ENCODE measurements around the gene HOXD9. TPM values are rescaled to one million over a fixed set of nuclear protein-coding genes. Genes with fewer than 3 reads are reported as not detected.

Gene HOXD9
- total RNA-seq, 1 experiment from 2014 or later = 3.6 TPM

DNA sequence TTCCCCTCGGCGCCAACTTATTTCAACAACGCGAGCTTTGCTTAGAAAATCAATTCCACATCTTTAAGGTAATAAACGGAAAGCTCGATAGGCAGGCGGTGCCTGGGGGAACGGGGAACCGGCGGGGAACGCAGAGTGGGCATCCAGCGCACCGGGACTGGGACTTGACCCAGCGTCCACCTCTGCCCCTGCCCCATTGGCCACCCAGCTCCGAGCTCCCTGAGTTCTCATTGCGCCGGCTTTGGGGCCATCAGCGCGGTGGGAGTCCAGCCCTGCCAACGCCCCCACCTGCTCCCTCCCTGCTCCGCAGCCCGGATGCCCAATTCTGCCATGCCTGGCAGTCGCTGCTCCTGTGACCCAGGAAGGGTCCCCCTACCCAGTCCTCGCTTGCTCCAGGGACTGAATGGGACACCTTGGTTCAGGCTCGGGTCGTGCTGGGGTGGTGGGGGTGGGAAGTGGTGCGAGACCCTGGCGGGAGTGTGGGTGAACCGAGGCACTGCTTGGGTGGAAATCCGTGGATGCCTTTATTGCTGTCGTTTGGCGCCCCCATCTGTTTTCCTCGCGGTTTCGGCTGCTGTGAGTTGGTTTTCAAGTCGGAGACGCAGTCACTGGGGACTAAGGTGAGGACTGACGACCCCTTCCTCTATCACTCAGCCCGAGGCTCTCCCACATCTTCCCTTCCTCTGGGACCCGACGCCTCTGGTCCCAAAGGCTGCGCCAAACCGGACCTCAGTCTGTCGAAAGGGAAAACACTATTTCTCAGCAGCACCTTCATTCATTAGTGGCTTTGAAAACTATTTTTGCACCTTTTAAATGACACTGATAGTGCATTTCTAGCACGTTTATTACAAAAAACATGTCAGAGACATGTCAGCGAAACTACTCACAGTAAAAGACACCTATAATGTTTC lies 36.4 kb upstream of the HOXD9 start:
- no peak for DNase-seq (ENCODE audit: low spot score)

DNA sequence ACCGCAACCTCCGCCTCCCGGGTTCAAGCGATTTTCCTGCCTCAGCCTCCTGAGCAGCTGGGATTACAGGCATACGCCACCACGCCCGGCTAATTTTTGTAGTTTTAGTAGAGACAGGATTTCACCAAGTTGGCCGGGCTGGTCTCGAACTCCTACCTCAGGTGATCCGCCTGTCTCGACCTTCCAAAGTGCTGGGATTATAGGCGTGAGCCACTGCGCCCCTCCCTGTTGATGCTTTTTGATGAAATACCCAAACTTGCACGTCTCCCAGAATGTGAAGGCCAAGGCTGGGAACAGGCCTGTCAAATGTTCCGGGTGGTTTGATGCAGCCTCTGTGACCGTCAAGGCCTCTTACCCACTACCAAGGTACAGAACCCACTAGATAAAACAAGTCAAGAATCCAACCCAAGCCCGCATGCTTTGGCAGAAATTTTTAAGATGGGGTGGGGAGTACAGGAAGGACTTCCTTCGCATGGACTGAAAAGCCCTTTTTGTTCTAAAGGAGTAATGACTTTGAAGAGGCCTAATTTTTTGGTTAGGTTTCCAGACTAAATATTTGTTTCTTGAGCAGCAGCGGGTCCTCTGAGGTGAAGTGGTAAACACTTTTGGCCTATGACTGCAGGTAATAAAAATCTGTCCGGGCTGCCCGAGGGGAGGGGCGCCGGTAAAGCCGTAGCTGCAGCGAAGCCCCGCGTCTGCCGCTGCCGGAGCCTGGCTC lies 35.0 kb upstream of the HOXD9 start:
- DNase-seq (ENCODE audit: low spot score) = no peak

DNA sequence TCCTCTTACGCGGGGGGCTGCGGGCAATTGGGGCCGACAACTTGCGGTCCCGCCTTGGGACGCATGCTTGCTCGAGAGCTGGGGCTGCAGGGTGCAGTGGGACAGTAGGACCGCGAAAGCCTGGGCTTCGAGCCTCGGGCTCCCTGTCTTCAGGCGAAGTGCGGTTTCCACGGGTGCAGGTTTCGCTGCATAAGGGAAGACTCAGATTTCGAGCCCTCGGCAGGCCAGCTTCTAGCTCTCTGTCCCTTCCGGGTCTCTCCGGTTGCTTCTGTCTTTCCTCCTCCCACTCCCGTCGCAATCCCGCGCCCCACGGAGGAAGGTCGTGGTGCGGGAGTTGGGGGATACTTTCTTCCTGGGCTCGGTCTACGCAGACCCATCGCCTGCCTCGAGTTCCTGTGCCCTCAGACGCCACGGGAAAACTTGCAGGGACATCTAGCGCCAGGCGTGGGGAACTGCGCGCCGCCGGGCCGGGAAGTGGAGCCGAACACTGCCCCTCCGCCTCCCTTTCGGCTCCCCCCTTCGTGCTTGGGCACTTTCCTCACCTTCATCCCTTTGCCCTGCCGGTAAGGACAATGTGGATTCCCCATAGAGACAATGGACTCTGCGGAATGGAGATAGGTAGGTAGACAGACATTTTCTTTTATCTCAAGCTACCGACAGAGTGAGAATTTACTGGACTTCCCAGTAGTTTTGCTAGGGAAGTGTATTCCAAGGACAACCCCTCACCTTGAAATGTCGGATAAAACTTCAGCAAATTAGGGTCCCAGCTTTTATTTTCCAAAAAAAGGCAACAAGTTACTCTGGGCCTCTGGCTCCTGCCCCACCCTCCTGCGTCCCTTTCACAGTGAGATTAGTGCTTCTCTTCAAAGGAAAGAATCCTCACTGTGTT lies 34.2 kb upstream of the HOXD9 start:
- no peak for DNase-seq (ENCODE audit: low spot score)

DNA sequence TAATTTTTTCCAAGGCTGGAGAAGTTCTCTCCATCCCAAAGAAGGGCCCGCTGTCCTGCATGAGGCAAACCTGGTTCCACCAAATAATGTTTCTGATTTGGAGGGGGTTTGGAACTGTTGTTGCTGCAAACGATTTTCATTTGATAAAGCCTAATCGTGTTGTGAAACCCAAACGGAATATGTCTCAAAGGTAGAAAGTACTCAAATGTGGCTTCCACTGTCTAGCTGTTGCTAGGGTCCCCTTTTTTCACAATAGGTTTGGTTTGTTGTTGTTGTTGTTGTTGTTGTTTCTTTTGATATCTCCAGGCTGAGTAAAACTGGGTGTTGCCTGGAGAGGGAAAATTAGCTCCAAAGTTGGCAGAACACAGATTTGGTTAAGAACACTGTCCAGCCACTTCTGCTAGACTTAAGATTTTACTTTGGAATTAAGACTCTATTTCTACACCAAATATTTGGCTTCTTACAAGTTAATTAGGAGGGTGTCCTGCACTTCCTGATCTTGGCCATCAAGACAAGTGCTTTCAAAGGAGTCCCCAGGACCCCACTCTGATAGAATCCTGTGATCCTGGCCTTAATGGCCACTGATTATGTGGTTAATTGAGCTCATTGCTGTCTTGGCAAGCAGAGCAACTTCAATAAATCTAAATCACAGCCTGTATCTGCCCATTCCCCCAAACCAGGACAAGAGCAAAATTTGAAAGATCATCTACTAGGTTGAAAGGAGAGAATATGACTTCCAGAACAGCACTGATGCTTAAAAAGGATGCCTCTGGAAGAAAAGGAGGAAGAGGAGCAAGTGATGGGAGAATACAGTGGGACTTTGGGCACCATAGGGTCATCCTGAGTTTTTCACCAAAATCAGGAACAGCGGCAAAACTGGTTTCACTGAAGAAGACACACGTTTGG lies 33.3 kb upstream of the HOXD9 start:
- DNase-seq (ENCODE audit: low spot score) = no peak

DNA sequence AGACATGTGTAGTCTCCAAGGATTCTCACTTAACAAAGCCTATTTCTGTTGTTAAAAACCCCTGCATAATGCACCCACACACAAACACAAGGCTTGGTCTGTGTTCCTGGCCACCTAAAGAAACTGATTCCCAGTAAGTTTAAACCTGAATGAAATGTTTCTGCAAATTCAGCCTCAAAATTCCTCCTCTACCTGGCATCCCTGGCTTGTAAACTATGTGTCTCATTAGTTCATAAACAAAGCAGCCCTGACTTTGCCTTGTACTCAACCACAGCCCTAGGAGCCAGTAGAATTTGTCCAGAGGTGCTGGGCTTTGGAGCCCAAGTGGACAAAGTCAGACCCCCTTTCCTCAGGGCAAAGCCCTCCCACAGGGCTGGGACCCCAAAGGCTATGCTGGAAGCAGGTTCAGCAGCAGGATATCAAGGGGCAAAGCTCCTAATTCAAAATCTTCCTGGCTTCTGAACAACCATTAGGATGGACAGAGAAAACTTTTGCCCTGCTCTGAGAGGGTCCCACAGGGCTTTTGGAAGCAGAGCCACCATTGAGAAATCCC lies 32.6 kb upstream of the HOXD9 start:
- no peak for DNase-seq (ENCODE audit: low spot score)

DNA sequence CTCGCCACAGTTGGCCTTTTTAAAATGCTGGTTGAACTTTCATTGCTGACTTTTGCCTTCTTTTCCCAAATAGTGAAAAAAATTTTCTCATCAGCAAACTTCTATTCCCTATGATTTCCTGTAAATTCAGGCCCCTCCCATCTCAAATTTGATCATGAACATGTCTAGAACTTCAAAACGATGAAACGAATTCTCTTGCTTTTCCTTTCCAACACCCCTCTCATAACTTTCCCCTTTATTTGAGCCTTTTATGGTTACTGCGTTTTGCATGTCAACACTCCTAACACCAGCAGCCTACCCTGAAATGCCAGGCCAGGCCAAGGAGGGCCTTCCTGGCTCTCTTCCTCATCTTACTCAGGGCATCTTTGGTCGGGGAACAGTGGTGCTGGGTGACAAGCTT lies 31.7 kb upstream of the HOXD9 start:
- DNase-seq (ENCODE audit: low spot score) = no peak

DNA sequence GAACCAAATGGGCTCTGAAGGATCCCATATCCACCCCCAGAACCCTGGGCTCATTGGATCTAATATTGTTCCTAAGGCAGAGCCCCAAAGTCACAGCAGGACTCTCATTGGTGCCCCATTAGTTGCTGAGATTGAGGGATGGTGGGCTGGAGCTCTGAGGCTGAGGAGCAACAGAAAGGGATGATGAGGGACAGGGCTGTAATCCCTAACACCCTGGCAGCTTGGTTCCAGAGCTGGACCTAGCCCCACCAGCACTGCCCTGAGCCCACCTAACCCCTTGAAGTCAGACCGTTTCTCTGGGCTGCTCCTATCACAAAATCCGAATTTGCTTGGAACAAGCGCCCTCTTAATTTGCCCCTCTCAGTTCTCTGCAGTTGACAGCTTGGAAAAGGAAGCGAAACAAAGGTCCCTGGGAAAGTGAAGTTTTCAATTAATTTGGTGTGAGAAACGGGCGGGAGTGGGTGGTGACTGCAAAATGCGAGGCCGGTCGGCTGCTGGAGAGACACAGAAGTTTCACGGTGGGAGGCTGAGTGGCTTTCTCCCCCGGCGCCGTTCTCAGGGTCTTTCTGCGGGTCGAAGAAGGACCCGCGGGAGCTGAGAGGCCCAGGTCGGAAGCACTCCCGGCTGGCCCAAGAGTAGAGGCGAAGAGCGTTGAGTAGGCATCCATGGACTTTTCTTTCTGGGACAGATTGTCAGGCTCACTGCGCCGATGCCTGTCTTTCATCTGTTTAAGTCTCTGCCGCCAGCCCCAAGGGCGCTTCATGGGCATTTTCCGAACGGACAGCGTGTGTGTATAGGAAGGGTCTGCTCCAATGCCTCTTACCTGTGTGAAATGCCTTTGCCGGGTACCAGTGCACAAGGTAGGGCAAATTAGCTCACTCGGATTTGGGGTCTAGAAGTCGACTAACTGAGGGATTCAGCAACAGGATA lies 30.9 kb upstream of the HOXD9 start:
- no peak for DNase-seq (ENCODE audit: low spot score)

DNA sequence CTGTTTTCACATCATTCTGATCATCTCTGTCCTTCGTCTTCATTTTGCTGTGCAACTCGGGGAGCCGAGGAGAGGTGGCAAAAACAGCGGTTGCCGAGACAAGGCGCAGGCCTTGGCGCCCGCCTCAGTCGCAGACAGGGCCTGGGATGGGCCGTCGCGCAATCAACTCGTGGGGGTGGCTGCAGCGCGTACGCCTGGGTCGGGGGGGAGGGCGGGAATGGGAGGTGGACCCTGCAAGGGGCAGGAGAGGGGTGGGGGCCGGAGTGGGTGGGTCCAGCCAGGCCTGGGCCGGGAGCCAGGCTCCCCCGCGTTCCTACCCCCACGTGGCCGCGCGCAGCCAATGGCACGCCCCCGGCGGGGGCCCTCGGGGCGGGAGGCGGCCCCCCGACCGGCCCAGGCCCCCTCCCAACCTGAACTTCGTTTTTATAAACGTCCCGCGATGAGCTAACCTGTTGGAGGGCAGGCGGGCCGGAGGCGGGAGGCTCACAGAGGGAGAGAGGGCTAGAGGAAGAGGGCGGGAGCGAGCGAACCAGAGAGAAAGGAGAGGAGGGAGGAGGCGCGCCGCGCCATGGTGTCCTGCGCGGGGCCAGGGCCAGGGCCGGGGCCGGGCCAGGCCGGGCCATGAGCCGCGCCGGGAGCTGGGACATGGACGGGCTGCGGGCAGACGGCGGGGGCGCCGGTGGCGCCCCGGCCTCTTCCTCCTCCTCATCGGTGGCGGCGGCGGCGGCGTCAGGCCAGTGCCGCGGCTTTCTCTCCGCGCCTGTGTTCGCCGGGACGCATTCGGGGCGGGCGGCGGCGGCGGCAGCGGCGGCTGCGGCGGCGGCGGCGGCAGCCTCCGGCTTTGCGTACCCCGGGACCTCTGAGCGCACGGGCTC lies 30.0 kb upstream of the HOXD9 start, which contains the start of gene HOXD13:
HOXD13 (plus strand) TSS at position 452 of the 875 bp plus-strand sequence; CDS start at position 622, 170 bp downstream.
- DNase-seq (ENCODE audit: low spot score) = no peak

DNA sequence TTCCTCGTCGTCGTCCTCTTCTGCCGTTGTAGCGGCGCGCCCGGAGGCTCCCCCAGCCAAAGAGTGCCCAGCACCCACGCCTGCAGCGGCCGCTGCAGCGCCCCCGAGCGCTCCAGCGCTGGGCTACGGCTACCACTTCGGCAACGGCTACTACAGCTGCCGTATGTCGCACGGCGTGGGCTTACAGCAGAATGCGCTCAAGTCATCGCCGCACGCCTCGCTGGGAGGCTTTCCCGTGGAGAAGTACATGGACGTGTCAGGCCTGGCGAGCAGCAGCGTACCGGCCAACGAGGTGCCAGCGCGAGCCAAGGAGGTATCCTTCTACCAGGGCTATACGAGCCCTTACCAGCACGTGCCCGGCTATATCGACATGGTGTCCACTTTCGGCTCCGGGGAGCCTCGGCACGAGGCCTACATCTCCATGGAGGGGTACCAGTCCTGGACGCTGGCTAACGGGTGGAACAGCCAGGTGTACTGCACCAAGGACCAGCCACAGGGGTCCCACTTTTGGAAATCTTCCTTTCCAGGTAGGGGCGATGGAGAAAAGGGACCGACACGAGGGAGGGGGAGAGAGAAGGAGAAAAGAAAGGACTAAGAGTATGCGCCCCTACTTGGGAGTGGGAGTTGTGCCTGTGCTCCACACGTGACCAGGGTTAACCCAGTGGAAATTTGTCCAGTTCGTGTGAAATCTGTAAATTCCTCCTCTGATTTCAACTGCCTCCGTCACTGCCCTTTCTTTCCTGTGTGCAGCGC lies 29.2 kb upstream of the HOXD9 start:
- no peak for DNase-seq (ENCODE audit: low spot score)

DNA sequence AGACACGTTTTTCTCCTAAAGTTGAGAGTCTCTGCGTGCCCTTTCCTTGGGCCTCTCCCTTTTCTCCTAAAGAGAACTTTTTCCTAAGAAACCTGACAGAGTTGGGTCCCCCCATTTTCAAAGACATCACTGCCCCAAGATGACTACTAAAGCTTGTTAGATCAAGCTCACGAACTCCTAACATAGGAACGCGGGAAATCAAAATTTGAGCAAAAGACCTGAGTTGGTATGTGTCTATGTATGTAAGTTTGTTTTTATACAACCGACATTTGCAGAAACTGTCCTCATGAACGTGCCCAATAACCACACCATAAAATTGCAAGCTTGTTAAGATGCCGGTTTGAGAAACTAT lies 28.6 kb upstream of the HOXD9 start:
- no peak for DNase-seq (ENCODE audit: low spot score)

DNA sequence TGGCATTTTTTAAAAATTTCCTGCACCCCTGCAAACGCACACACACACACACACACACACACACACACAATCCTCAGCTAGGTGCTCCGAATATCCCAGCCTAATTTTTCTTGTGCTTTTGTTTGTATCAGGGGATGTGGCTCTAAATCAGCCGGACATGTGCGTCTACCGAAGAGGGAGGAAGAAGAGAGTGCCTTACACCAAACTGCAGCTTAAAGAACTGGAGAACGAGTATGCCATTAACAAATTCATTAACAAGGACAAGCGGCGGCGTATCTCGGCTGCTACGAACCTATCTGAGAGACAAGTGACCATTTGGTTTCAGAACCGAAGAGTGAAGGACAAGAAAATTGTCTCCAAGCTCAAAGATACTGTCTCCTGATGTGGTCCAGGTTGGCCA lies 28.2 kb upstream of the HOXD9 start:
- DNase-seq (ENCODE audit: low spot score) = no peak

DNA sequence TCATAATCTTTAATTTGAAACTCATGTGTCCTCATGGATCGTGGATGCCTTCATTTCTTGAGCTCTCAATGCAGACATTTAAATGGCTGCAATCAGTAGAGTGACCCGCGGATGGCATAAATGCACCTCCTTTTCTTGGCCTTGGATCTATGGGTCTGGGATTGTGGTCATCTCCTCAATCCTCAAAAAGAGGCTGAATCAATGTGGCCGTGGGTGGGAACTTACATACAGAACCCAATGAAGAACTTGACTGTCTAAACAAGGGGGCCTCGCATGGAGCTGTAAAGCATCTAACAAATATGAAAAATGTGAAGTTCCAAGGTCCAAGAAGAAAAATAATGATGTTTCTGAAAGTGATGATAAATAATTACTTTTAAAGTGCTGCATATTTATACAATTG lies 27.1 kb upstream of the HOXD9 start:
- no peak for DNase-seq (ENCODE audit: low spot score)

DNA sequence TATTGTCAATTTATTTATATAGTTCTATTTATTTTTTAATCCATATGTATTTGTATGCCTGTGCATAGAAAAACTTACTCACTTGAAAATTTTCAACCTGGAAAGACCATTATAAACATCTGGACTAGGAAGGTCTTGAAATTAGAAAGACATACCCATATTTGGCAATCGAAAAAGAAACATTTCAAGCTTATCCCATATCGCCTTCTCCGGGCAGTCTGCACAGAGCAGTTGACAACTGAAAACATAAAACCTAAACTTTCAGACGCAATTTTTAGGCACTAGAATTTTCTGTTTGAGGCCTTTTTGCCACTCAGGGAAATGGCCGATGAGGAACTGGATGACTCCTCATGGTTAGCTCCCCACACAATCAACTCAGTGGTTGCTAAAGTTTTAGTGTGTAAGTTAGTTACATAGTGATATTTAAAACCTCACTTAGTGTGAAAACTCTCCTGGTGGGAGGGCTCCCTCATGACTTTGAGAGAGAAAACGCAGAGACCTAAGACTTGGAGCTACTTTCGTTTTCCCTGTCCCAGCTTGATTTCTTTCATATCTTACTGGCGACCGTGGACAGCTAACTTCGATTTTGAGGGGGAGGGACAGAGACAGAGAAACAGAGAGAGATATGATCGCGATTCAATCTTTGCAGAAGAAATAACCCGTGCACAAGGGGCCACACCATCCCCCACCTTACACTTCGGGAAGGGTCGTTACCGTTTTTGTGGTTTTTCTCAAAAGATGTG lies 26.1 kb upstream of the HOXD9 start:
- DNase-seq (ENCODE audit: low spot score) = peak; percentile 49

DNA sequence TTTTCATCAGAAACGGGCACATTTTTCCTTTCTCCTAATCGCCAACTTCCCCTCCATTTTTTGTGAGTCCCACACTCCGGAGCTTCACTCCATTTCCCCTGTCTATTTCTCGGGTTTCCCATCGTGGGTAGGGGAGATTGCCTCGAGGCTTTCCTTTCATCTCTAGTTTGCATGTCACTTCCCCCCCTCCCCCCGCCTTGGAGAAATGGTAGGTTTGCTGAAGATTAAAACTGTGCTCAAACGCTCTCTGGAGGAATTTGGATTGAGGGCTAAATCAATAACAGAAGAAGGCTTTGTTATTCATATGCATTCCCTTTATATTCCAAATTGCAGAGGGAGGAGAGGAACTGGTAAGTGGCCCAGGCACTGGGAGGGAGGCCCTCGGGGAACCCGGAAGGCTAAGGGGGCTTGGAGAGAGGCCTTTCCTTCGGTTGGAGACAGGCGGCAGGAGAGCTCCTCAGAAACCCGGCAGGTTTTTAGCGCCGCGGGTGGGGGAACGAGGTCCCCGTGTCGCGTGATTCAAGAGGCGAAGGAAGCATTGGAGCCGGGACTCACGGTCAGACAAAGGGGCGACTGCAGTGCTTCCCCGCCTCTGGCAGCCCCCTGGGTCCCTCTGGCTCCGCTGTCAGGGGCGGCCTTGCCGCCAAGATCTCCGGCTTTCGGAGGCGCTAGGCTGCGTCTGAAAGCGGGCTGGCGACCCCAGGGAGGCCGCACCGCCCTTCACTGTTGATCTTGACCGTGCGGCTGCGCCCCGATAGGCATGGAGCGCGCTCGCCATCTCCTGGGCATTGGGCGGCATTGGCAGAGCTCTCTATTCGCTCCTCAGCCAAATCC lies 25.3 kb upstream of the HOXD9 start:
- peak; percentile 83 for DNase-seq (ENCODE audit: low spot score)

DNA sequence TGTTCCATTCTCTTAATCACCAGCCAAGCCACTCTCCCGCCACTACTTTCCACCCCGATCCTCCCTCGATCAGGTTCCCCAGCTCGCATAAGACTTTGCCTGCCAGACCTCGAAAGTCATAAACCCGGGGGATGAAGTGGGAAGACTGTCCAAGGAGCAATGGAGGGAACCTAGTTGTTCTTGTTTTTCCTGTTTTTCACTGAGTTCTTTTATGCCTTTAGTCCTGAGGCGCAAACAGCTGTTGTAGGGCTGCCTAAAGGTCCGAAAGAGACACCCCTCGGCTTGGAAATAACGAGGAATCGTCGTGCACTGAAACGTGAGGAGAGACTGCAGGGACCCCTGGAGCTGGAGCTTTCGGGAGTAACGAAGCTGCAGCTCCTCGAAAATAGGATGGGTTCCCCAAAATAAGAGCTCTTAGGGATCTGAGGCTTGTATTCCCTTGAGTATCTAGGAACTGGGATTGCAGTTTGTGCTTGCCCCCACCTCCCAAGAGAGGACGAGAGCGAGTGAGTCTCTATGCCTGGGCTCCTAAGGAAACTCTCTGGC lies 24.6 kb upstream of the HOXD9 start:
- DNase-seq (ENCODE audit: low spot score) = no peak
